ENCODE data around the gene RNFT2. TPM values are rescaled to one million over a fixed set of nuclear protein-coding genes. Genes with fewer than 3 reads are reported as not detected.

Gene RNFT2
- total RNA-seq, 1 experiment from 2014 or later, result 29.5 TPM

DNA sequence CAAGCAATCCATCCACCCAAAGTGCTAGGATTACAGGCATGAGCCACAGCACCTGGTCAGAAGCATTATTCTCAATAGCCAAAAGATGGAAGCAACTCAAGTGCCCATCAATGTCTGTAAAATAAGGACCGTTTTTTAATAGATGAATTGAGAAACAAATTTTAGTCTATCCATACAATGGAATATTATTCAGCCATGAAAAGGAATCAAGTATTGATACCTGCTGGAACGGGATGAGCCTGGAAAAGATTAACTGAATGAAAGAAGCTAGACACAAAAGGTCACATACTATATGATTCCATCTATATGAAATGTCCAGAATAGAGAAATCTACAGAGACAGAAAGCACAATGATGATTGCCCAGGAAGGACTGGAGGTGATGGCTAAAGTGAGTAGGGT, 163.5 kb downstream of the RNFT2 start:
- Mint-ChIP-seq H3K27me3 (ENCODE audit: low read depth) (peaks cover 35% of the 10 kb centered on the region), H3K4me3 (no peak overlapping the region)
- TF ChIP-seq, protein P1, sequence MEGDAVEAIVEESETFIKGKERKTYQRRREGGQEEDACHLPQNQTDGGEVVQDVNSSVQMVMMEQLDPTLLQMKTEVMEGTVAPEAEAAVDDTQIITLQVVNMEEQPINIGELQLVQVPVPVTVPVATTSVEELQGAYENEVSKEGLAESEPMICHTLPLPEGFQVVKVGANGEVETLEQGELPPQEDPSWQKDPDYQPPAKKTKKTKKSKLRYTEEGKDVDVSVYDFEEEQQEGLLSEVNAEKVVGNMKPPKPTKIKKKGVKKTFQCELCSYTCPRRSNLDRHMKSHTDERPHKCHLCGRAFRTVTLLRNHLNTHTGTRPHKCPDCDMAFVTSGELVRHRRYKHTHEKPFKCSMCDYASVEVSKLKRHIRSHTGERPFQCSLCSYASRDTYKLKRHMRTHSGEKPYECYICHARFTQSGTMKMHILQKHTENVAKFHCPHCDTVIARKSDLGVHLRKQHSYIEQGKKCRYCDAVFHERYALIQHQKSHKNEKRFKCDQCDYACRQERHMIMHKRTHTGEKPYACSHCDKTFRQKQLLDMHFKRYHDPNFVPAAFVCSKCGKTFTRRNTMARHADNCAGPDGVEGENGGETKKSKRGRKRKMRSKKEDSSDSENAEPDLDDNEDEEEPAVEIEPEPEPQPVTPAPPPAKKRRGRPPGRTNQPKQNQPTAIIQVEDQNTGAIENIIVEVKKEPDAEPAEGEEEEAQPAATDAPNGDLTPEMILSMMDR (conservative IDR thresholded peaks at IDR 0.05), result no peak

More for the DNA sequence above, 163.5 kb downstream of the RNFT2 start:
- no peaks in the 10 kb centered on the region for H3K36me3 Mint-ChIP-seq (ENCODE audit: insufficient read depth in 1 of 3, low read depth in 3 of 3)
- no peak overlapping the region for H3K18ac ChIP-seq (ENCODE audit: insufficient read length, low read depth, low read length)
- no peaks in the 10 kb centered on the region for H3K4me1 ChIP-seq (ENCODE audit: insufficient read depth, low read length)
- H2BK12ac ChIP-seq (ENCODE audit: insufficient read length, low read depth, low read length), result no peak overlapping the region
- peaks cover under 1 to 1% of the 10 kb centered on the region in 2 experiments; a peak in 3 of 4 replicates for H3K4me1 Mint-ChIP-seq
- no peaks in the 10 kb centered on the region; a peak in 1 of 5 replicates for H3K9me3 Mint-ChIP-seq
- no peak overlapping the region for H3K4me2 ChIP-seq (ENCODE audit: insufficient read depth, insufficient read length, low read length)
- H2BK15ac ChIP-seq (ENCODE audit: low read depth, low read length), result no peak overlapping the region
- H3T11ph ChIP-seq (ENCODE audit: low read length), result no peak overlapping the region
- H2AFZ ChIP-seq (ENCODE audit: low read length), result no peak overlapping the region
- WGBS (ENCODE audit: extremely low coverage, insufficient read length, low lambda C conversion rate), result no CpG with 5 or more reads among the region's 2 CpGs
- no peak overlapping the region for H2BK5ac ChIP-seq (ENCODE audit: insufficient read length, low read length)
- no peak overlapping the region for H4K8ac ChIP-seq (replicated peaks; ENCODE audit: insufficient read length, low read depth, low read length)
- no peak overlapping the region for H3K27ac Mint-ChIP-seq
- no peak overlapping the region for H3K9ac ChIP-seq (ENCODE audit: extremely low read depth, insufficient read length, low read length)
- H4K5ac ChIP-seq (ENCODE audit: insufficient read length, low read depth, low read length), result no peak overlapping the region
- H3K27ac ChIP-seq (ENCODE audit: insufficient read length, low read depth, low read length), result no peak overlapping the region
- H3K27me3 ChIP-seq (ENCODE audit: insufficient read depth, low read length), result no peaks in the 10 kb centered on the region
- H3K56ac ChIP-seq (ENCODE audit: insufficient read length, low read depth, low read length), result no peak overlapping the region
- no peaks in the 10 kb centered on the region for H3K79me2 ChIP-seq (ENCODE audit: insufficient read depth, low read length)
- no peak overlapping the region for H4K91ac ChIP-seq (ENCODE audit: insufficient read length, low read depth, low read length)
- no peaks in the 10 kb centered on the region for H3K9me3 ChIP-seq (ENCODE audit: control insufficient read depth, low read depth, low read length)
- no peak for DNase-seq
- no peak overlapping the region for H3K23ac ChIP-seq (ENCODE audit: insufficient read length, low read depth, low read length)
- H4K20me1 ChIP-seq (ENCODE audit: control insufficient read depth, insufficient read depth, insufficient read length), result no peaks in the 10 kb centered on the region
- H3K23me2 ChIP-seq (ENCODE audit: insufficient read length, low read depth, low read length, poor library complexity, severe bottlenecking), result no peaks in the 10 kb centered on the region
- H3K14ac ChIP-seq (ENCODE audit: insufficient read depth, low read length), result no peak overlapping the region
- no peak overlapping the region for H2BK20ac ChIP-seq (ENCODE audit: low read depth, low read length, poor library complexity, severe bottlenecking)
- no peaks in the 10 kb centered on the region for H3K79me1 ChIP-seq (ENCODE audit: insufficient read depth, low read depth, low read length, poor library complexity, severe bottlenecking)
- H2BK120ac ChIP-seq (ENCODE audit: low read depth, low read length, poor library complexity, severe bottlenecking), result no peak overlapping the region
- no peak overlapping the region for H2AK5ac ChIP-seq (ENCODE audit: insufficient read length, low read length)
- no peak overlapping the region for H3K4ac ChIP-seq (ENCODE audit: low read depth, low read length)

Other genes with a start within 250 kb of the RNFT2 start
- gene MAP1LC3B2, start 178.9 kb upstream of the RNFT2 start, total RNA-seq (2021), result 1.5 and 2.0 TPM in 2 replicates
- 44.2 and 47.0 TPM in 2 replicates for gene SPRING1, start 246 bp upstream of the RNFT2 start, total RNA-seq (2021)
- 2.5 and 2.6 TPM in 2 replicates for gene HRK, start 143.1 kb downstream of the RNFT2 start, total RNA-seq (2021)
- gene FBXW8, start 172.6 kb downstream of the RNFT2 start, total RNA-seq (2021), result 14.9 and 15.3 TPM in 2 replicates

All from H9 (cell line).